OCI-LY1 (cell line): ENCODE data around the gene PVALEF.

Source experiments
- CTCF ChIP-seq: fragments of 200-600 bp; sonication (generic), shearing (Covaris generic); IDR thresholded peaks from 2 replicates; pipeline ENCODE4 v1.5.1; 2017; ENCODE audit warnings: mild to moderate bottlenecking, antibody characterized with exemption, low read length, moderate library complexity, mixed read lengths
- EZH2 ChIP-seq: fragments of 200-600 bp; sonication (generic), shearing (Covaris generic); IDR thresholded peaks from 2 replicates; pipeline ENCODE4 v1.8.0; 2017; ENCODE audit warnings: borderline replicate concordance, mixed run types, mild to moderate bottlenecking, antibody characterized with exemption, low read length, moderate library complexity, mixed read lengths

DNA sequence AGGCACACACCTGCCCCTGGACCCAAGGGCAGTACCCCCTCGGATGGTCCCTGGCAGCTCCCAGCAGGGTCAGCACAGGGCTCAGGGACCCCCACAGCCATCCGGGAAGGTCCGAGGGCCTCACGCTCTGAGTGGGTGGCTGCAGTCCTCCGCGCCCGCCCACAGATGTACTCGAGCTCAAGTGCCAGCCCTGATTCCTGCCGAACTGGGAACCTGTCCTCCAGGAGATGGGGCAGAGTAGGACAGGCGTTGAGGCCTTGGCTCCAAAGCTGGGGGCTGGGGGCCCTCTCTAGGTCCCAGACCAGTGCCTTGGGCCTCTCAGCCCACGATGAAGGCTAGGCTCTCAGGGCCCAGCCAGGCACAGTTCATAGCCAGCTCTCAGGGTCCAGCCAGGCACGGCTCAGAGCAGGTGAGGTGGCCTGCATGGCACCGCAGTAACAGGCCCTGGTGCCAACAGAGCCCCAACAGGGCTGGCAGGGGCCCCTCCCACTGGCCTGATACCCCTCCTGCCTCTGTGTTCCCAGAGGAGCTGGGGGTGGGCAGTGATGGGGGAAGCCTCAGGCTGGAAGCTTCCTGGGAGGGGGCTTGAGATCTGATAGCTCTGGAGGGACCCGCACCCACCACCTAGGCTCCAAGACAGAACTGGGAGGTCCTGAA is 35.5 kb upstream of the PVALEF start:
- TF ChIP-seq CTCF (no peak), EZH2 (no peak)
